Type B pancreatic cell (in vitro differentiated cells): ENCODE data around the gene KIAA1755. TPM values are rescaled to one million over a fixed set of nuclear protein-coding genes. Genes with fewer than 3 reads are reported as not detected.

Experiments used
- DNase-seq: peaks from one replicate; pipeline ENCODE4 v3.0.0; 2021; ENCODE audit warnings: mixed read lengths; ENCODE audit not compliant: unreplicated experiment; ENCODE audit errors: extremely low spot score
- H3K27ac Mint-ChIP-seq: 2 replicates; pipeline ENCODE4 v1.8.0; 2021; ENCODE audit warnings: mild to moderate bottlenecking, mixed read lengths
- H3K27me3 Mint-ChIP-seq: 2 replicates; pipeline ENCODE4 v1.8.0; 2021; ENCODE audit warnings: mixed read lengths
- H3K36me3 Mint-ChIP-seq: 2 replicates; pipeline ENCODE4 v1.8.0; 2021; ENCODE audit warnings: mixed read lengths
- H3K4me1 Mint-ChIP-seq: one replicate; pipeline ENCODE4 v1.8.0; 2021; ENCODE audit warnings: mixed read lengths; ENCODE audit not compliant: unreplicated experiment
- H3K4me3 Mint-ChIP-seq: 2 replicates; pipeline ENCODE4 v1.8.0; 2021; ENCODE audit warnings: mild to moderate bottlenecking, mixed read lengths
- H3K9me3 Mint-ChIP-seq: 2 replicates; pipeline ENCODE4 v1.8.0; 2021; ENCODE audit warnings: mixed read lengths
- total RNA-seq: library from RNA; stranded (reverse); gene quantifications from 2 replicates; pipeline ENCODE4 v1.2.1, GENCODE V29; 2021; ENCODE audit warnings: low replicate concordance
- TF ChIP-seq, protein P1 (sequence below): fragments of 200-600 bp; sonication (generic); conservative IDR thresholded peaks from 2 replicates; pipeline ENCODE4 v1.5.0; 2021; ENCODE audit warnings: antibody characterized with exemption, mild to moderate bottlenecking

The KIAA1755 gene
- total RNA-seq, 1 donor from 2014 or later: 4.7 TPM

DNA sequence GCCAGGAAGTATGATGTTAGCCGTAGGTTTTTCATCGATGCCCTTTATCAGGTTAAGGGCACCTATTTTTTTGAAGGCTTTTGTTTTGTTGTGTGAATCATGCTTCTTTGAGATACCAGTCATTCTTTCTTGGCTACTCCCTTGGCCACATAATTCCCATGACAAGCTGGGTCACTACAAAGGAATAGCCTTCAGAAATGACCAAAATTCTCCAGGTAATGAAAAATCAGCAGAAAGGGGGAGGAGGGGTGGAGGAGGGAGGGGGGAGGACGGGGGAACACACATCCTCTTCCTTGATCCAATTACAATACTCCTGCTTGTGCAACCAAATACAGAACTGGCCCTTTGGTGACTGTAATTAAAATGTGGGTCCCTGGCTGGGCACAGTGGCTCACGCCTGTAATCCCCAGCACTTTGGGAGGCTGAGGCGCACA, 73.7 kb downstream of the KIAA1755 start:
- H3K9me3 Mint-ChIP-seq: no peaks in the 10 kb centered on the region
- H3K36me3 Mint-ChIP-seq: no peaks in the 10 kb centered on the region
- H3K27ac Mint-ChIP-seq: no peak overlapping the region

DNA sequence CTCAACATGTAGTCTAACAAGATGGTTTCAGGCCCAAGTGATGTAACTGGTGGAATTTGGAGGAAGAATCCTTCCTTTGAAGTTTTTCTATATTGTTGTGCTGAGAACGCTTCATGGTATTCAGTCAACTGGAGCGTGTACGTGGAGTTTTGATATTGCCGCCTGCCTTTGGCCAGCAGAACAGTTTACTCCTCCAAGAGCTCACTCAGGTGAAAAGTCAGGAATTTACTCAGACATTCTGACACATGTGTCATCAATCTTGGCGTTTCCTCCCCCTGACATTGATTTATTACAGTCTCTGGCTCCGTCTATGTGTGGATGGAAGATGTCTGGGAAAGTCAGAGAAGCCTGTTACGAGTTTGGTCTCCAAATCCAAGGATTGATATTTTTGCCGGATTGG, 76.4 kb downstream of the KIAA1755 start:
- H3K27me3 Mint-ChIP-seq: peaks cover 4% of the 10 kb centered on the region
- DNase-seq: no peak
- H3K36me3 Mint-ChIP-seq: no peaks in the 10 kb centered on the region
- TF ChIP-seq, protein P1, sequence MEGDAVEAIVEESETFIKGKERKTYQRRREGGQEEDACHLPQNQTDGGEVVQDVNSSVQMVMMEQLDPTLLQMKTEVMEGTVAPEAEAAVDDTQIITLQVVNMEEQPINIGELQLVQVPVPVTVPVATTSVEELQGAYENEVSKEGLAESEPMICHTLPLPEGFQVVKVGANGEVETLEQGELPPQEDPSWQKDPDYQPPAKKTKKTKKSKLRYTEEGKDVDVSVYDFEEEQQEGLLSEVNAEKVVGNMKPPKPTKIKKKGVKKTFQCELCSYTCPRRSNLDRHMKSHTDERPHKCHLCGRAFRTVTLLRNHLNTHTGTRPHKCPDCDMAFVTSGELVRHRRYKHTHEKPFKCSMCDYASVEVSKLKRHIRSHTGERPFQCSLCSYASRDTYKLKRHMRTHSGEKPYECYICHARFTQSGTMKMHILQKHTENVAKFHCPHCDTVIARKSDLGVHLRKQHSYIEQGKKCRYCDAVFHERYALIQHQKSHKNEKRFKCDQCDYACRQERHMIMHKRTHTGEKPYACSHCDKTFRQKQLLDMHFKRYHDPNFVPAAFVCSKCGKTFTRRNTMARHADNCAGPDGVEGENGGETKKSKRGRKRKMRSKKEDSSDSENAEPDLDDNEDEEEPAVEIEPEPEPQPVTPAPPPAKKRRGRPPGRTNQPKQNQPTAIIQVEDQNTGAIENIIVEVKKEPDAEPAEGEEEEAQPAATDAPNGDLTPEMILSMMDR: no peak
- no peaks in the 10 kb centered on the region for H3K9me3 Mint-ChIP-seq
- peak overlapping the region; percentile 71 for H3K27ac Mint-ChIP-seq
- H3K4me3 Mint-ChIP-seq: no peak overlapping the region
- H3K4me1 Mint-ChIP-seq: peaks cover 35% of the 10 kb centered on the region

More for the DNA sequence above, 73.7 kb downstream of the KIAA1755 start:
- H3K27me3 Mint-ChIP-seq: peaks cover 7% of the 10 kb centered on the region
- TF ChIP-seq, protein P1: no peak
- H3K4me3 Mint-ChIP-seq: no peak overlapping the region
- no peak for DNase-seq
- H3K4me1 Mint-ChIP-seq: peaks cover 15% of the 10 kb centered on the region

DNA sequence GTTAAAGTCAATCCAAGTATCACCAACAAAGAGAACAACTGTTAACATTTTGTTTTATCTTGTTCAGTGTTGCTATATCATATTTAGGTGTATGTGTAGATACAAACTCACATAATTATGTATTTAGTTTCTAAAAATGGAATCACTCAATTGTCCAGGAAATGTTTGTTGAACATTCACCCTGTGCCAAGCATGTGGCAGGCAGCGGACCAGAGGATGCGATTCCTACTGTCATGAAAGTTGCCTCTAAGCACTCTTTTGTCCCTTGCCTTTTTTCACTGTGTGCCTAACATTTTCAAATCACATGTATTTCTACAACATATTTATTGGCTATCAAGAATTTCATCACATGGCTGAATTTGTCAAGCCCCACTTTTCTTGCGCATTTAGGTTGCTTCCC, 78.6 kb downstream of the KIAA1755 start:
- Mint-ChIP-seq H3K4me3 (no peak overlapping the region), H3K27me3 (peaks cover 7% of the 10 kb centered on the region), H3K27ac (no peak overlapping the region), H3K9me3 (no peaks in the 10 kb centered on the region), H3K36me3 (no peaks in the 10 kb centered on the region), H3K4me1 (peaks cover 43% of the 10 kb centered on the region)
- TF ChIP-seq, protein P1: no peak
- DNase-seq: no peak

DNA sequence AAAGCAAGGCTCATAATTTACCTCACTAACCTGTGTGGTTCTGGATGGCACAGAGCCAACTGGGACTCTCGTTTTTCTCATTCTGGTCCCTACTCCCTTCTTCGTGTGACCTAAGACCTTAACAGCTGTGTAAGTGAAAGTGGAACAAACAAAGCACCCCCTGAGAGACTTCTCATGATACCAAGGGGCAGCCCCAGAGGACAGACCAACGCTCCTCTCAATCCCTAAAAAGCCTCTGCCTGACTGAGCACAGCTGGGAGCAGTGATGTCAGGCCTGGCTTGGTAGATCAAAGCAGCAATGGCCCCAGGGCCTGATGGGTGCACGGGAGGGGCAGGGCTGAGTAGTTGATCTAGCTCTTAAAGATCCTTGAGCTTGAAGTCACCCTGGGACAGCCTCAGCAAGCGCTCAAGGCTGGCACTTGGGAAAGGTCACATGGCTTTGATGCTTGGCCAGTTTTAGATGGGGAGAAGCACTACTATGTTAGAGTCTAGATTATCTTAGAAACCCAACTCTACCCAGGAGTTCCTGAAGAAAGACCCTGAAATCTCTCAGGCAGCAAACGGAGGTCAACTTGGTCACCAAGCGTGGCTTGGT, 79.2 kb downstream of the KIAA1755 start:
- no peak for DNase-seq
- Mint-ChIP-seq H3K27ac (peak overlapping the region; percentile 53), H3K4me1 (peaks cover 44% of the 10 kb centered on the region), H3K4me3 (no peak overlapping the region), H3K9me3 (no peaks in the 10 kb centered on the region), H3K27me3 (peaks cover 7% of the 10 kb centered on the region), H3K36me3 (no peaks in the 10 kb centered on the region)
- TF ChIP-seq, protein P1: no peak

DNA sequence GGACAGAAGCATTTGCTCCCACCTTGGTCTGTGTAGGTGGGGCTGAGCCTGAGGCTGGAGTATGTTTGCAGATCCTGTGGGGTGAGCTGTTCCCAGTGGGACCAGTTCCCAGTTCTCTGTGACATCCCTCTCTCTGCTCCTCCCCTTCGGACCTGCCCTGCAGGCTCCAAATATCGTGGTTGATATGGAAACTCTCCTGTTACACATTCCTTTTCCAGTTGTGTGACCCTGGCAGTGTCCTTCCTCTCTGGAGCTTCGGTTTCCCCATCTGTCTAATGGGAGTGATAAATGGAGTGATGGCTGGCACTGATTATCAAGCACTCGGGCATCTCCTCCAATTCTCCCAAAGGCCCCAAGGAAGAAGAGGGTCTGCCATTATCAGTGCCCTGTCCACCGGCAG, 79.8 kb downstream of the KIAA1755 start:
- no peak for DNase-seq
- TF ChIP-seq, protein P1: no peak
- H3K4me1 Mint-ChIP-seq: peaks cover 44% of the 10 kb centered on the region
- H3K4me3 Mint-ChIP-seq: no peak overlapping the region
- H3K27me3 Mint-ChIP-seq: peaks cover 7% of the 10 kb centered on the region
- H3K27ac Mint-ChIP-seq: peak overlapping the region; percentile 53
- no peaks in the 10 kb centered on the region for H3K9me3 Mint-ChIP-seq
- H3K36me3 Mint-ChIP-seq: no peaks in the 10 kb centered on the region
